Ectodermal cell (in vitro differentiated cells): ENCODE results near the gene STX4.

Experiments used
- H3K27ac ChIP-seq: 2 replicates; pipeline ENCODE4 v1.7.0; 2013; ENCODE audit warnings: mild to moderate bottlenecking, low read depth, low read length; ENCODE audit not compliant: insufficient read depth, poor library complexity, severe bottlenecking
- H3K27me3 ChIP-seq: 2 replicates; pipeline ENCODE4 v1.7.0; 2013; ENCODE audit warnings: mild to moderate bottlenecking, low read length; ENCODE audit not compliant: insufficient read depth, control insufficient read depth, poor library complexity, severe bottlenecking
- H3K36me3 ChIP-seq: one replicate; pipeline ENCODE4 v1.7.0; 2013; ENCODE audit warnings: low read length; ENCODE audit not compliant: control insufficient read depth, insufficient read depth
- H3K4me1 ChIP-seq: one replicate; pipeline ENCODE4 v1.7.0; 2013; ENCODE audit warnings: low read length; ENCODE audit not compliant: control insufficient read depth, insufficient read depth
- H3K4me3 ChIP-seq: 2 replicates; pipeline ENCODE4 v1.7.0; 2013; ENCODE audit warnings: low read depth, low read length, control low read depth; ENCODE audit not compliant: insufficient read depth
- H3K9me3 ChIP-seq: 2 replicates; pipeline ENCODE4 v1.7.0; 2013; ENCODE audit warnings: mild to moderate bottlenecking, low read length, moderate library complexity; ENCODE audit not compliant: control insufficient read depth
- WGBS, 2 experiments: methylation state at CpG; one replicate each; pipeline ENCODE4 v1.1.7; 2013; ENCODE audit warnings: missing lambda C conversion rate in 2 of 2; 5-methylcytosine and 5-hydroxymethylcytosine counted together

STX4 gene

DNA sequence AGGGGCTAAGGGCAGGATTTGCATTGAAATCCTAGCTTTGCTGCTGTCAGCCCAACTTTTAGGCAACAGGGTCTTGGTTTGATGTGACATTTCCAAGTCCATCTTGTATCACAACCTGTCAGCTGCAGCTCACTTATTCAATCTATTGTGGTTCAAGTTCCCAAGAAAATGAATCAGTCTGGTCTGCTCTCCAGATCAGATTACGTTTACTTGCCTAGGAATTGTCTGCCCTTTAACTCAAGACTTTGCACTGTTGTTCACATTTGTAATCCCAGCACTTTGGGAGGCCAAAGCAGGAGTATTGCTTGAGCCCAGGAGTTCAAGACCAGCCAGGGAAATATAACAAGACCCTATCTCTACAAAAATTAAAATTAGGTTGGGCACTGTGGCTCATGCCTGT is 10.0 kb downstream of the STX4 start:
- Histone ChIP-seq H3K9me3 (no peaks in the 10 kb centered on the region), H3K27ac (no peak overlapping the region), H3K4me3 (no peak overlapping the region), H3K4me1 (no peaks in the 10 kb centered on the region), H3K36me3 (no peaks in the 10 kb centered on the region), H3K27me3 (no peaks in the 10 kb centered on the region)
- 90 to 95% methylated on average over 1 of the region's 1 CpG for whole genome bisulfite sequencing, 2 experiments

DNA sequence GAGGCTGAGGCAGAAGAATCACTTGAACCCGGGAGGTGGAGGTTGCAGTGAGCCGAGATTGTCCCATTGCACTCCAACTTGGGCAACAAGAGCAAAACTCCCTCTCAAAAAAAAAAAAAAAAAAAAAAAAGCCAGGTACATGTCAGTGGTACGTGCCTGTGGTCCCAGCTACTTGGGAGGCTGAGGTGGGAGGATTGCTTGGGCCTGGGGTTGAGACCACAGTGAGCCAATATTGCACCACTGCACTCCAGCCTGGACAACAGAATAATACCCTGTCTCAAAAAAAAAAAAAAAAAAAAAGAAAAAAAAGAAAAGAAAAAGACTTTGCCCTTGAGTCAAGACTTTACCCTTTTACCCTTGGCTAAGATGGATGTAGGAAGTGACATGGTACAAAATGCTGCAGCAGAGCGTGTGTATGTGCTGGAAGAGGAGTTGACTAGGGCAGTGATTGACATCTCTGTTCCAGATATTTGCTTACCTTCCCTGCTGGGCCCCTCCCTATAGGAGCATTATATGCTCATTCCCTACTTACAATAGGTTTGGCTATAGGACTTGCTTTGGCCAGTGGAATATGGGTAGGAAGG is 10.6 kb downstream of the STX4 start:
- no peaks in the 10 kb centered on the region for H3K36me3 ChIP-seq
- no peaks in the 10 kb centered on the region for H3K9me3 ChIP-seq
- H3K27me3 ChIP-seq, result no peaks in the 10 kb centered on the region
- no peak overlapping the region for H3K4me3 ChIP-seq
- 90 to 97% methylated on average over 4 of the region's 4 CpGs for WGBS, 2 experiments
- no peak overlapping the region for H3K27ac ChIP-seq
- H3K4me1 ChIP-seq, result no peaks in the 10 kb centered on the region

DNA sequence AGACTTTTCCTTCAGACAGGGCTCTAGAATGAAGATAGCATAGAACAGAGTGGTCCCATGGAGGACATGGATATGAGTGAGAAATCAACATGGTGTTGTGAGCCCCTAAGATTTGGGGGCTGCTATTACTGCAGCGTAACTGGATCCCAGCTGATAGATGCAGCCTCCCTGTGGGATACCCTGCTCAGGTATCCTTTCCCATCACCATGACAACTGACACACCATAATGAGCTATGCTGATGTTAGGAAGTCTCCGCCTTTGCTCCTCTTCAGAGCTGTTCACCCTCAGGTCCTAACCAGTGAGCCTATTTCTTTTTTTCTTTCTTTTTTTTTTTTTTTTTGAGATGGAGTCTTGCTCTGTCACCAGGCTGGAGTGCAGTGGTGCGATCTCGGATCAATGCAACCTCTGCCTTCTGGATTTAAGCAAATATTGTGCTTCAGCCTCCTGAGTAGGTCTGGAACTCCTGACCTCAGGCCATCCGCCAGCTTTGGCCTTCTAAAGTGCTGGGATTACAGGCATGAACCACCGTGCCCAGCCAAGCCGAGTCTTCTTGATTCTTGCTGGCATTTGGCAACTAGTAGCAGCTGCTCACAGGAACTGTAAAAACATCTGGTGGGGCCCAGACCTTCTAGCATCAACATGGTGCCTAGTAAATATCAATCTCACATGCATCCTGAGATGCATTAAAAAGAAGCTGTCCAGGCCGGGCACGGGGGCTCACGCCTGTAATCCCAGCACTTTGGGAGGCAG is 17.1 kb downstream of the STX4 start:
- H3K27ac ChIP-seq, result no peak overlapping the region
- no peaks in the 10 kb centered on the region for H3K4me1 ChIP-seq
- no peaks in the 10 kb centered on the region for H3K9me3 ChIP-seq
- no peak overlapping the region for H3K4me3 ChIP-seq
- WGBS, 2 experiments, result 89% methylated on average over 10 of the region's 10 CpGs
- H3K36me3 ChIP-seq, result no peaks in the 10 kb centered on the region
- H3K27me3 ChIP-seq, result no peaks in the 10 kb centered on the region

- H3K4me1 ChIP-seq, result no peaks in the 10 kb centered on the region
- H3K27ac ChIP-seq, result no peak overlapping the region
- no peak overlapping the region for H3K4me3 ChIP-seq
- WGBS, 2 experiments, result 81 to 91% methylated on average over 2 of the region's 2 CpGs
- no peaks in the 10 kb centered on the region for H3K27me3 ChIP-seq
- H3K9me3 ChIP-seq, result no peaks in the 10 kb centered on the region
- H3K36me3 ChIP-seq, result no peaks in the 10 kb centered on the region
Measured at GRCh38 chr16:31052114-31052513, 18.8 kb downstream of the STX4 start.

DNA sequence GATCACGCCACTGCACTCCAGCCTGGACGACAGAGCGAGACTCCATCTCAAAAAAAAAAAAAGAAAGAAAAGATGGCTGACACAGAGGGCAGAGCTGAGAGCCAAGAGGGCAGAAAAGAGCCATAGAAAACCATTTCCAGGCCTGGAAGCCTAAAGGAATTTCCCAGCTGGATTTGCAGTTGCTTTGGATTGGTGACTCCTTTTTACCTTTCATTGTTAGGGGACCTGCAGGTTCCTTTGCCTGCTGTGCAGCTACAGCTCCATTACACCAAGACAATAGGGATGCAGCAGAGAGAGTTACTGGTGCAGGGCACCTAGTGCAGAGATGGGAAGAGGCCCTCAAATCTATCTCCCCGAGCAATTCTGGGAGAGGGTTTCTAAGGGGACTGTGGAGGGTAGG is 22.3 kb downstream of the STX4 start:
- 71 to 74% methylated on average over 4 of the region's 4 CpGs for WGBS, 2 experiments
- H3K27ac ChIP-seq, result no peak overlapping the region
- H3K9me3 ChIP-seq, result no peaks in the 10 kb centered on the region
- no peaks in the 10 kb centered on the region for H3K4me1 ChIP-seq
- H3K27me3 ChIP-seq, result no peaks in the 10 kb centered on the region
- no peak overlapping the region for H3K4me3 ChIP-seq
- no peaks in the 10 kb centered on the region for H3K36me3 ChIP-seq

DNA sequence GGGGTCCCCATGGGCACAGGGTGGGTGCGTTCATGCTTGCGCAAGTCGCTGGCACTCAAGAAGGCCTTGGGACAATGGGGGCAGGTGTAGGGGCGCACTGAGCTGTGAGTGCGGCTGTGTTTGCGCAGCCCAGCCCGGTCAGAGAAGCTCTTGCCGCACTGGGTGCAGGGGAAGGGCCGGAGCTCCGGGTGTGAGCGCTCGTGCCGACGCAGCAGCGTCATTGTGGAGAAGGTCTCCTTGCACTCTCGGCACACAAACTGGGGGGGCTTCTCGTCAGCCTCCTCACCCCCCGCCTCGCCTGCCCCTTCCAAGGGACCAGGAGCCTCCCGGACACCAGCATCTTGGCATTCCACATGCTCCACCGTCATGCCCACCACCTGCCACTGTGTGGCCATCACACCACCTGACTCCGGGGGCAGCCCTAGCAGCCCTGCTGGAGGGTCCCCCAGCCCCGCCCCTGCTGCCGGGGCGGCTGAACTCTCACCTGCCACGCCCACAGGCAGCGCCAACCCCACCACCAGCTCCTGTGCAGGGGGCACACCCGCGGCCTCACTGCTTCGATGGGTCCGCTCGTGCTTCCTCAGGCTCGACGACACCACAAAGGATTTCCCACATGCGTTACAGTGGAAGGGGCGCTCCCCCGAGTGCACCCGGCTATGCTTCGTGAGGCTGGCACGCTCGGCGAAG is 27.9 kb downstream of the STX4 start:
- H3K27me3 ChIP-seq, result no peaks in the 10 kb centered on the region
- no peaks in the 10 kb centered on the region for H3K9me3 ChIP-seq
- H3K36me3 ChIP-seq, result peaks cover 16% of the 10 kb centered on the region
- no peaks in the 10 kb centered on the region for H3K4me1 ChIP-seq
- H3K27ac ChIP-seq, result no peak overlapping the region
- H3K4me3 ChIP-seq, result no peak overlapping the region
- WGBS, 2 experiments, result 96% methylated on average over 42 of the region's 42 CpGs

GRCh38 chr16:31061813-31062440 is 28.6 kb downstream of the STX4 start:
- Histone ChIP-seq H3K36me3 (peaks cover 16% of the 10 kb centered on the region), H3K4me1 (no peaks in the 10 kb centered on the region), H3K27me3 (no peaks in the 10 kb centered on the region), H3K9me3 (no peaks in the 10 kb centered on the region), H3K27ac (no peak overlapping the region), H3K4me3 (no peak overlapping the region)
- 96 to 97% methylated on average over 54 of the region's 54 CpGs for WGBS, 2 experiments

DNA sequence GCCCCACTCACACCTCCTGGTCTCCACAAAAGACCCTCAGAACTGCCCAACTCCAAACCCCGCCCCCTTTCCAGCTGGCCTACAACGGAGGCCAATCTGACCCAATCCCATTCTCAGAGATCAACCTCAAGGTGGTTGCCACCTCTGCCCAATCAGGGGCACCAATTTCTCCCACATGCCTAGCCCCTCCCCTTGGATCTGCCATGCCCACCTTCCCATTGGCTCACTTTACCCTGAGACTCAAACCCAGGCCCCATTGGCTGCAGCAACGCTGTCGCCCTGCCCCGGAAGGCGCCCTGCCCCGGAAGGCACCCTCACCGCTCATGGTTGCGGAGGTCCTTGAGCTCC is 30.1 kb downstream of the STX4 start:
- Histone ChIP-seq H3K36me3 (peaks cover 16% of the 10 kb centered on the region), H3K27me3 (no peaks in the 10 kb centered on the region), H3K4me3 (no peak overlapping the region), H3K9me3 (no peaks in the 10 kb centered on the region), H3K27ac (no peak overlapping the region), H3K4me1 (no peaks in the 10 kb centered on the region)
- WGBS, 2 experiments, result 95 to 96% methylated on average over 9 of the region's 9 CpGs

DNA sequence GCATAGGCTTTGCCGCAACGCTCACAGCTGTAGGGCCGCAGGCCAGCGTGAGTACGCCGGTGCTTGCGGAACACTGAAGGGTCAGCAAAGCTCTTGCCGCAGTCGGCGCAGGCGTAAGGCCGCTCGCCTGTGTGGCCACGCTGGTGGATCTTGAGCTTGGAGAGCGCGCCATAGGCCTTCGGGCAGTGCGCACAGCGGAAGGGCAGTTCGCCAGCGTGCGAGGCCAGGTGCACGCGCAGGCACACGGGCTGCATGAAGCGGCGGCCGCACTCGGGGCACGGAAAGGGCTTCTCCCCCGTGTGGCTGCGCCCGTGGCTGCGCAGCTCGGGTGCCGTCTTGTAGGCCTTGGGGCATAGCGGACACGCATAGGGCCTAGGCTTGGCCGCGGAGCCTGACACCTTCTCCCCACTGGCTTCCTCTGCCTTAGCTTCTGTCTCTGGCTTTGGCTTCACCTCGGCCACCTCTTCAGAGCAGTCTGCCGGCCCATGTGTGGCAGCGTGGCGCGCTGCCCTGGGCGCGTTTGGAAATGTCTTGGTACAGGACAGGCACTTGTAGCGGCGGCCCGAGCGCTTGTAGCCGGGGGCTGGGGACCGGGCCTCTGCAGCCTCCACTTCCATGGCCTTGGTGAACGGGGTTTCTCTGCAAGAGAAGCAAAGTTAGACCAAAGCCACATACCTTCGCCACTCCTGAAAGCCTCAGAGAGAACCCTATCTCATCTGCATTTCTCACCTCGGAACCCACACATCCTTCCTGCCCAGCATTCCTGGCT is 30.7 kb downstream of the STX4 start:
- peaks cover 16% of the 10 kb centered on the region for H3K36me3 ChIP-seq
- no peaks in the 10 kb centered on the region for H3K9me3 ChIP-seq
- no peak overlapping the region for H3K4me3 ChIP-seq
- WGBS, 2 experiments, result 96% methylated on average over 56 of the region's 56 CpGs
- H3K27me3 ChIP-seq, result no peaks in the 10 kb centered on the region
- no peak overlapping the region for H3K27ac ChIP-seq
- H3K4me1 ChIP-seq, result no peaks in the 10 kb centered on the region
